ENCODE results near the gene TCF25. TPM values are rescaled to one million over a fixed set of nuclear protein-coding genes. Genes with fewer than 3 reads are reported as not detected.

Gene TCF25
- total and polyA plus RNA-seq, 2 donors = 104 to 200 TPM

DNA sequence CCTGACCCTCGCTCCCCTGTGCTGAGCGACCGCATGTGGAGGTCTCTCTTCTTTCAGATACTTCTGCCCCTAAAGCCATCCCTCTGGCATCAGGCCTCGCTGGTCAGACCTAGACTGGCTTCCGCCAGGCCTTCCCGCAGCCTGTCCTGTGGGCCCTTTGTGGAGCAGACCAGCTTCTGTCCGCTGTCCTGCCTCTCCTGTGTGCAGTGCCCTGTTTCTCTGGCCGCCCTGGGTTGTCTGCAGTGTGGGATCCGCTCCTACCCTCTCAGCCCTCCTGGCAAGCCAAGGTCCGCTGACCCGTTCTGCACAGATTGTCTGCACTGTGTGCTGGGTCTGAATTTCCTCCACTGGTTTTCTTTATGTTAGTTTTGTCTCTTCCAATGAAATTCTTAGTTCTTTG lies 23.8 kb downstream of the TCF25 start:
- H3K4me1 ChIP-seq (ENCODE audit: control insufficient read depth in 2 of 2, insufficient read depth in 2 of 2, low read length in 2 of 2) = no peaks in the 10 kb centered on the region
- H3K9me3 ChIP-seq (ENCODE audit: control insufficient read depth in 2 of 2, insufficient read depth in 1 of 2, low read length in 1 of 2) = no peaks in the 10 kb centered on the region
- no peak overlapping the region for H3K4me3 ChIP-seq (ENCODE audit: low read length in 2 of 2)
- H3K27me3 ChIP-seq (ENCODE audit: control insufficient read depth in 2 of 2, insufficient read depth in 1 of 2, low read length in 1 of 2) = no peaks in the 10 kb centered on the region
- H3K36me3 ChIP-seq (ENCODE audit: control insufficient read depth in 2 of 2, insufficient read depth in 2 of 2, low read length in 1 of 2) = peaks cover 72 to 76% of the 10 kb centered on the region in 2 donors
- no peak for DNase-seq (ENCODE audit: low read depth in 6 of 9, low spot score in 9 of 9)
- no peak overlapping the region for H3K27ac ChIP-seq (ENCODE audit: low read depth in 1 of 2, low read length in 1 of 2)
- 98% methylated on average over 11 of the region's 11 CpGs for WGBS

DNA sequence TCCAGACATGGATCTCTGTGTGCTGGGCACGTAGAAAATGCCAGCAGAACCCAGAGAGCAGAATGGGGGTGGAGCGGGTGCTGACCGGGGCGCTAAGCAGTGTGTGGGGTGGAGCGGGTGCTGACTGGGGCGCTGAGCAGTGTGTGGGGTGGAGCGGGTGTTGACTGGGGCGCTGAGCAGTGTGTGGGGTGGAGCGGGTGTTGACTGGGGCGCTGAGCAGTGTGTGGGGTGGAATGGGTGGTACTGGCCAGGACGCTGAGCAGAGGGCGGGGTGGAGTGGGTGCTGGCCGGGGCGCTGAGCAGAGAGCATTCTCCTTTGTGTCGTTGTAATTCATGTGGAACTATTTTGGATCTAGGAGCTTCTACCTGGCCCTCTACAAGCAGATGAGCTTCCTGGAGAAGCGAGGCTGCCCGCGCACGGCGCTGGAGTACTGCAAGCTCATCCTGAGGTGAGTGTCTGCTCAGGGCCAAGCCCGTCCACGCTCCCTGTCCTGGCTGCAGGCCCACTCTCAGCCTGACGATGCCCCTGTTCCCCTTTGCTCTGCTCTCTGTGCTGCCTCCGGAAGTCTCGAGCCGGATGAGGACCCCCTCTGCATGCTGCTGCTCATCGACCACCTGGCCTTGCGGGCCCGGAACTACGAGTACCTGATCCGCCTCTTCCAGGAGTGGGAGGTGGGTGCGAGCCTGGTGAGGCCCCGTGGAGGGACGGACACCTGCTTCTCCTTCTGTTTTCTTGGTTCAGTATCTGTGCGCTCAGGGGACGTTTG lies 25.0 kb downstream of the TCF25 start:
- WGBS = 99% methylated on average over 36 of the region's 36 CpGs
- Histone ChIP-seq H3K9me3 (ENCODE audit: control insufficient read depth in 2 of 2, insufficient read depth in 1 of 2, low read length in 1 of 2) (no peaks in the 10 kb centered on the region), H3K36me3 (ENCODE audit: control insufficient read depth in 2 of 2, insufficient read depth in 2 of 2, low read length in 1 of 2) (peaks cover 67 to 69% of the 10 kb centered on the region in 2 donors), H3K27me3 (ENCODE audit: control insufficient read depth in 2 of 2, insufficient read depth in 1 of 2, low read length in 1 of 2) (no peaks in the 10 kb centered on the region), H3K27ac (ENCODE audit: low read depth in 1 of 2, low read length in 1 of 2) (no peak overlapping the region), H3K4me3 (ENCODE audit: low read length in 2 of 2) (no peak overlapping the region), H3K4me1 (ENCODE audit: control insufficient read depth in 2 of 2, insufficient read depth in 2 of 2, low read length in 2 of 2) (no peaks in the 10 kb centered on the region)
- no peak for DNase-seq (ENCODE audit: low read depth in 6 of 9, low spot score in 9 of 9)

DNA sequence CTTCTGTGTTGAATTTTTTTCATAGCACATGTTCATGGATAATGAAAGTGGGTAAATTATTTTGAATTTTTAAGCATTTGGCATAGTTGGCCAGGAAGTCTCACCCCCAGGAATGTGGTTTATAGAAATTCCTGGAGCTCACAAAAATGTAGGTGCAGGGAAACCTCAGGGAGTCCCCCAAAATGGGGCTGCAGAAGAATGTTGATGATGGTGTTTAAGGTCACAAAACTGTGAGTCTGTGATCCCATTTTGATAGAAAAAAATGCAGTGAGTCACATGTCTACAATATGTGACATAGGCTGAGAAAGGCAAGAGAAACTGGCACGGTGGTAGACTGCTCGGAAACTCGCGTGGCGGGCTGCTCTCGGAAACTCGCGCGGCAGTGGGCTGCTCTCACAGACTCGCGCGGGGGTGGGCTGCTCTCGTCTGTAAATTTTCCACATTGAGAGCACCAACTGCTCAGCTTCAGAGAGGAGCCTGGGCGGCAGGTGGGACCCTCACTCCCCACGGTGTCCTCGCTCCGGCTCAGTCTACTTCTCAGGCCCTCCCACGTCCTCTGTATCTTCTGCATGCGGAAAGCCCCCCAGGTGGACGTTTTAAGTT lies 26.6 kb downstream of the TCF25 start:
- Histone ChIP-seq H3K27me3 (ENCODE audit: control insufficient read depth in 2 of 2, insufficient read depth in 1 of 2, low read length in 1 of 2) (no peaks in the 10 kb centered on the region), H3K36me3 (ENCODE audit: control insufficient read depth in 2 of 2, insufficient read depth in 2 of 2, low read length in 1 of 2) (peaks cover 70 to 71% of the 10 kb centered on the region in 2 donors), H3K4me3 (ENCODE audit: low read length in 2 of 2) (no peak overlapping the region), H3K4me1 (ENCODE audit: control insufficient read depth in 2 of 2, insufficient read depth in 2 of 2, low read length in 2 of 2) (no peaks in the 10 kb centered on the region), H3K27ac (ENCODE audit: low read depth in 1 of 2, low read length in 1 of 2) (no peak overlapping the region), H3K9me3 (ENCODE audit: control insufficient read depth in 2 of 2, insufficient read depth in 1 of 2, low read length in 1 of 2) (no peaks in the 10 kb centered on the region)
- DNase-seq (ENCODE audit: low read depth in 6 of 9, low spot score in 9 of 9) = no peak
- 97% methylated on average over 20 of the region's 20 CpGs for WGBS

DNA sequence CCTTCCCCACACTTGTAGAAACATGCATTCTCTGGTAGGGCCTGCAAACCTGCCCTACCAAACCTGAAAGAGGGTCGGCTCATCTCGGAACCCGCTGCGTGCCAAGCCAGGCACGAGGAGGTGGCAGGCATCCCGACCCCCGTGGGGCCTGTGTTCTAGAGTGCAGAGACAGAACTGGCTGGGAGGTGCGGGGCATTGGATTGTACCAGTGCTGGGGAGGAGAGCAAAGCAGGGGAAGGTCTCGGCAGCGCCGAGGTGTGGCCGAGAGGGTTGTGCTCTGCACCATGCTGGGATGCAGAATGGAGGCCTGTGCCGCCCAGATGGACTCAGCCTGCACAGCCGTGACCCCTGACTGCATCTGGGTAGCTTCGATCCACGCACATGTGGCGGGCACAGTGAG lies 27.5 kb downstream of the TCF25 start:
- H3K4me1 ChIP-seq (ENCODE audit: control insufficient read depth in 2 of 2, insufficient read depth in 2 of 2, low read length in 2 of 2) = no peaks in the 10 kb centered on the region
- no peak overlapping the region for H3K4me3 ChIP-seq (ENCODE audit: low read length in 2 of 2)
- H3K36me3 ChIP-seq (ENCODE audit: control insufficient read depth in 2 of 2, insufficient read depth in 2 of 2, low read length in 1 of 2) = peaks cover 71 to 72% of the 10 kb centered on the region in 2 donors
- H3K27ac ChIP-seq (ENCODE audit: low read depth in 1 of 2, low read length in 1 of 2) = no peak overlapping the region
- H3K27me3 ChIP-seq (ENCODE audit: control insufficient read depth in 2 of 2, insufficient read depth in 1 of 2, low read length in 1 of 2) = no peaks in the 10 kb centered on the region
- 99% methylated on average over 17 of the region's 17 CpGs for WGBS
- DNase-seq (ENCODE audit: low read depth in 6 of 9, low spot score in 9 of 9) = no peak
- no peaks in the 10 kb centered on the region for H3K9me3 ChIP-seq (ENCODE audit: control insufficient read depth in 2 of 2, insufficient read depth in 1 of 2, low read length in 1 of 2)

DNA sequence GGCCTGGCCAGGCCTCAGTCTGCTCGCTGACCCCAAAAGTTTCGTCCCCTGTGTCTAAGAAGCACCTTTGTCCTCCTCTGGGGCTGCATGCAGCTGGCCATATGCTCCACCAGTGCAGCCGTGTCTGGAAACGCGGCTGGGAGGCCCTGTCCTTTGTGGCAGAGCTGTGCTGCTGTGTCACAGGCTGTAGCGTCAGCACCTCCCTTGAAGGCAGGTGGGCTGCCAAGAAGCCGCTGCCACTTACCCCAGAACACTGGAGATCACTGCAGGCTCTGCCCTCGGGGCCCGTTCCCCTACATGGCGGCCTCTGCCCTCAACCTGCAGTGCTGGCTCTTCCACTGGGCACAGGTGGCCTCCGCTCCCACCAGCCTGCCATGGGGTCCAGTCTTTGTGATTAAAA lies 29.6 kb downstream of the TCF25 start:
- 97% methylated on average over 11 of the region's 11 CpGs for WGBS
- Histone ChIP-seq H3K27me3 (ENCODE audit: control insufficient read depth in 2 of 2, insufficient read depth in 1 of 2, low read length in 1 of 2) (no peaks in the 10 kb centered on the region), H3K36me3 (ENCODE audit: control insufficient read depth in 2 of 2, insufficient read depth in 2 of 2, low read length in 1 of 2) (peaks cover 70 to 79% of the 10 kb centered on the region in 2 donors)

DNA sequence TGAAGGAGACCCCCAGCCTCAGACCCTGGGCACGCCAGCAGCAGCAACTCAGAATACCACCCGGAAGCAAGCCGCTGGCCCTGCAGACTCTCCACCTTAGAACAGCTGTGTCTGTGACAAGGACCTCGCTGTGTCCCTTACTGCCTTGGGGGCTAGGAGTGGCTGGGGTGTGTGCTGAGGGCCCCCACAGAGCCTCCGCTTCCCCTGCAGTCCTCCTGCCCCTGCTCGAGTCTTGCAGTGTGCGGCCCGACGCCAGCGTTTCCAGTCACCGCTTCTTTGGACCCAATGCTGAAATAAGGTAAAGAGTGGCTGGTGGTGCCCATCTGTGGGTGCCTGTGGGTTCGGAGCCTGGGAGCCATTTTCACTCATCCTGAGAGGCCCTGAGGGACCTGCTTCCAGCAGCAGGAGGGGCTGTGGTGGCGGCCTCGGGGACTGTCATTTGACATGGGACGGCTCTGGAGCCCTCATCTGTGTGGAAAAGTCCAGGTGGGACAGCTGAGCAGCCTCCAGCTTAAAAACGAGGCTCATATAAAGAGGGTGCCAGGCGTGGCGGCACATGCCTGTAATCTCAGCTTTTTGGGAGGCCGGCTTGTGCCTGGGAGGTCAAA lies 30.6 kb downstream of the TCF25 start:
- peaks cover 3 to 13% of the 10 kb centered on the region in 2 donors for H3K9me3 ChIP-seq (ENCODE audit: control insufficient read depth in 2 of 2, insufficient read depth in 1 of 2, low read length in 1 of 2)
- H3K4me3 ChIP-seq (ENCODE audit: low read length in 2 of 2) = no peak overlapping the region
- WGBS = 99% methylated on average over 19 of the region's 19 CpGs
- H3K36me3 ChIP-seq (ENCODE audit: control insufficient read depth in 2 of 2, insufficient read depth in 2 of 2, low read length in 1 of 2) = peaks cover 70 to 78% of the 10 kb centered on the region in 2 donors
- no peaks in the 10 kb centered on the region for H3K4me1 ChIP-seq (ENCODE audit: control insufficient read depth in 2 of 2, insufficient read depth in 2 of 2, low read length in 2 of 2)
- DNase-seq (ENCODE audit: low read depth in 6 of 9, low spot score in 9 of 9) = no peak
- H3K27ac ChIP-seq (ENCODE audit: low read depth in 1 of 2, low read length in 1 of 2) = no peak overlapping the region
- no peaks in the 10 kb centered on the region for H3K27me3 ChIP-seq (ENCODE audit: control insufficient read depth in 2 of 2, insufficient read depth in 1 of 2, low read length in 1 of 2)

More for the DNA sequence above, 29.6 kb downstream of the TCF25 start:
- Histone ChIP-seq H3K9me3 (ENCODE audit: control insufficient read depth in 2 of 2, insufficient read depth in 1 of 2, low read length in 1 of 2) (peaks cover 2 to 8% of the 10 kb centered on the region in 2 donors), H3K27ac (ENCODE audit: low read depth in 1 of 2, low read length in 1 of 2) (no peak overlapping the region), H3K4me3 (ENCODE audit: low read length in 2 of 2) (no peak overlapping the region), H3K4me1 (ENCODE audit: control insufficient read depth in 2 of 2, insufficient read depth in 2 of 2, low read length in 2 of 2) (no peaks in the 10 kb centered on the region)
- DNase-seq (ENCODE audit: low read depth in 6 of 9, low spot score in 9 of 9) = no peak

DNA sequence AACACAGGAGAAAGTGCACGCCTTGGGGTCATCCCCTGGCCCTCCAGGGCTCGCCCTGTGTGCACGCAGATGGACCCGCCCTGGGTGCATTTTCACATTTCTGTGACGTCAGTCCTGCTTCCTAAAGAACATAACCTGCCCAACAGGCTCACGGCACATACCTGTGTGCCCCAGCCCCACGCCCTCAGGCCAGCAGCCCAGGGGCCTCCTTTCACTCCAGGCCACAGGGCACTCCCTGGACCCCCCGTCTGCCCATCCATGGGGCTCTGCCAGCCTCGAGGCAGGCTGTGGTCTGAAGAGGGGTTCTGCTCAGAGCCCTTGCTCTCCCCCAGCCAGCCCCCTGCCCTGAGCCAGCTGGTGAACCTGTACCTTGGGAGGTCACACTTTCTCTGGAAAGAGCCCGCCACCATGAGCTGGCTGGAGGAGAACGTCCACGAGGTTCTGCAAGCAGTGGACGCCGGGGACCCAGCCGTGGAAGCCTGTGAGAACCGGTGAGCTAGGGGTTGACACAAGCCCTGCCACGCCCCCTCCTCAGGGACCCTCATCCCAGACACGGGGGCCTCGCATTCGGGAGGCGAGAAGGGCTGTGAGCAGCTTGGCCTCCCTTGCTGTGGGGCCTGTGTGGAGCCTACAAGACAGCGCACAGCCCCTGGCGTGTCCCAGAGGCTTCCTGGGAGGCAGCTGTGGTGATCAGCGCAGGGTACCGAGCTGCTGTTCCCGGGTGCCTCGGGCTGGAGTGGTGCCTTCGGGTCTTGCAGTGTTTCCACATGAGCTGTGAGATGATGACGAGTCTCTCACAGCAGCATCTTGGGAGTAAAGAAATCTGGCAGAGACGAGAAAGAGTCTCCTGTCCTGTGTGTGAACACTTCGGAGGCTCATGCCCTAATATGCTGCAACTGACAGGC lies 31.5 kb downstream of the TCF25 start:
- WGBS = 97% methylated on average over 31 of the region's 31 CpGs
- Histone ChIP-seq H3K36me3 (ENCODE audit: control insufficient read depth in 2 of 2, insufficient read depth in 2 of 2, low read length in 1 of 2) (peaks cover 67 to 73% of the 10 kb centered on the region in 2 donors), H3K27ac (ENCODE audit: low read depth in 1 of 2, low read length in 1 of 2) (no peak overlapping the region)

DNA sequence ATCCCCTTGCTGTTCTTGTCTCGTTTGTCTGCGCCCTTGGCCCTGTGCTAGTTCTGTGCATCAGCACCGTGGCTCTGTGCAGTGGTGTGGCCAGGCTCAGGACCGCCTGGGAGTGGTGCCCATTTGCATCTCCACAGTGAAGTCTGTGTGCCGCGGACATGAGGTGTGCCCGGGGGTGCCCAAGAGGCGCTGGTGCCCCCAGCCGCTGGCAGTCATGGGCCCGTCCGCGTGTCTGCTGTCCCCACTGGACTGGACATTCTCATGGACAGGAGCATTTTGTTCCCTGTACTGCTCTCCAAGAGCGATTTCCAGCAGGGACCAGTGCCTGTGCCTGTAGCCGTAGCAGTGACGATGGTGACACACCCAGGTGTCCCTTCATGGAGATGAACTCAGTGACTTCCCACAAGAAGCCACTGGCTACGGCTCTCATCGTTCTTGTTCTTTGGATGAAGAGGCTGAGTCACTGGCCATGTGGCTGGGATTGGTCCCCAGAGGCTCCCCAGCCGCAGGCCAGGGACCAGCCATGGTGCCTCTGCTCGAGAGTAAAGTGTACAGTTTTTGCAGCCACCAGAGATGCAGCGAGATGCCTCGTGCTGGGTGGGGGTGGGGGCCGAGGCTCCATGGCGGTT lies 32.2 kb downstream of the TCF25 start:
- Histone ChIP-seq H3K4me3 (ENCODE audit: low read length in 2 of 2) (no peak overlapping the region), H3K27ac (ENCODE audit: low read depth in 1 of 2, low read length in 1 of 2) (no peak overlapping the region), H3K27me3 (ENCODE audit: control insufficient read depth in 2 of 2, insufficient read depth in 1 of 2, low read length in 1 of 2) (no peaks in the 10 kb centered on the region), H3K4me1 (ENCODE audit: control insufficient read depth in 2 of 2, insufficient read depth in 2 of 2, low read length in 2 of 2) (no peaks in the 10 kb centered on the region), H3K36me3 (ENCODE audit: control insufficient read depth in 2 of 2, insufficient read depth in 2 of 2, low read length in 1 of 2) (peaks cover 63 to 68% of the 10 kb centered on the region in 2 donors), H3K9me3 (ENCODE audit: control insufficient read depth in 2 of 2, insufficient read depth in 1 of 2, low read length in 1 of 2) (peaks cover 3 to 13% of the 10 kb centered on the region in 2 donors)
- whole genome bisulfite sequencing = 98% methylated on average over 23 of the region's 23 CpGs
- no peak for DNase-seq (ENCODE audit: low read depth in 6 of 9, low spot score in 9 of 9)

More for the DNA sequence above, 31.5 kb downstream of the TCF25 start:
- Histone ChIP-seq H3K4me3 (ENCODE audit: low read length in 2 of 2) (no peak overlapping the region), H3K4me1 (ENCODE audit: control insufficient read depth in 2 of 2, insufficient read depth in 2 of 2, low read length in 2 of 2) (no peaks in the 10 kb centered on the region), H3K9me3 (ENCODE audit: control insufficient read depth in 2 of 2, insufficient read depth in 1 of 2, low read length in 1 of 2) (peaks cover 3 to 13% of the 10 kb centered on the region in 2 donors), H3K27me3 (ENCODE audit: control insufficient read depth in 2 of 2, insufficient read depth in 1 of 2, low read length in 1 of 2) (no peaks in the 10 kb centered on the region)
- DNase-seq (ENCODE audit: low read depth in 6 of 9, low spot score in 9 of 9) = no peak

All from thymus (tissue), 11 donors.